ENCODE results near the gene LRIF1.
"Not testable (repeated sequence)": the region's sequence is repeated elsewhere in the genome, so short reads cannot be mapped to it uniquely, and the experiment has no call there.

Gene LRIF1

GRCh38 chr1:110963691-110964454 lies at the start of gene LRIF1:
Gene LRIF1, minus strand, starts transcription at chr1:110963922. Its CDS starts 234 bp downstream, at chr1:110963688.
- DNase-seq (ENCODE audit: low read depth in 3 of 3) = peak; percentile 99 to 100 (median 99)

- no peak for DNase-seq (ENCODE audit: low read depth in 3 of 3)
Measured at GRCh38 chr1:111008031-111008430, 44.3 kb upstream of the LRIF1 start.

GRCh38 chr1:111006556-111006955 lies 42.8 kb upstream of the LRIF1 start:
- DNase-seq (ENCODE audit: low read depth in 3 of 3) = no peak

GRCh38 chr1:110999607-111000006 lies 35.9 kb upstream of the LRIF1 start:
- DNase-seq (ENCODE audit: low read depth in 3 of 3) = not testable (repeated sequence)

- DNase-seq (ENCODE audit: low read depth in 3 of 3) = not testable (repeated sequence)
Measured at GRCh38 chr1:110992329-110992728, 28.6 kb upstream of the LRIF1 start.

- not testable (repeated sequence) for DNase-seq (ENCODE audit: low read depth in 3 of 3)
Measured at GRCh38 chr1:110991295-110991694, 27.6 kb upstream of the LRIF1 start.

GRCh38 chr1:110990541-110990940 lies 26.8 kb upstream of the LRIF1 start:
- DNase-seq (ENCODE audit: low read depth in 3 of 3) = no peak

- DNase-seq (ENCODE audit: low read depth in 3 of 3) = no peak
Measured at GRCh38 chr1:110986407-110986891, 22.7 kb upstream of the LRIF1 start.

GRCh38 chr1:110982320-110982719 lies 18.6 kb upstream of the LRIF1 start:
- no peak for DNase-seq (ENCODE audit: low read depth in 3 of 3)

GRCh38 chr1:110979154-110979553 lies 15.4 kb upstream of the LRIF1 start:
- no peak for DNase-seq (ENCODE audit: low read depth in 3 of 3)

GRCh38 chr1:110976089-110976488 lies 12.4 kb upstream of the LRIF1 start:
- no peak for DNase-seq (ENCODE audit: low read depth in 3 of 3)

- no peak for DNase-seq (ENCODE audit: low read depth in 3 of 3)
Measured at GRCh38 chr1:110975265-110975664, 11.5 kb upstream of the LRIF1 start.

GRCh38 chr1:110967256-110967655 lies 3.5 kb upstream of the LRIF1 start:
- no peak for DNase-seq (ENCODE audit: low read depth in 3 of 3)

GRCh38 chr1:110964455-110964903 lies 757 bp upstream of the LRIF1 start:
- DNase-seq (ENCODE audit: low read depth in 3 of 3) = no peak

- DNase-seq (ENCODE audit: low read depth in 3 of 3) = peak; percentile 22 to 35 (median 30)
Measured at GRCh38 chr1:110962892-110963690, 631 bp downstream of the LRIF1 start.

GRCh38 chr1:110961902-110962301 lies 1.8 kb downstream of the LRIF1 start:
- no peak for DNase-seq (ENCODE audit: low read depth in 3 of 3)

- DNase-seq (ENCODE audit: low read depth in 3 of 3) = no peak
Measured at GRCh38 chr1:110960777-110961420, 2.8 kb downstream of the LRIF1 start.

- no peak for DNase-seq (ENCODE audit: low read depth in 3 of 3)
Measured at GRCh38 chr1:110957798-110958197, 5.9 kb downstream of the LRIF1 start.

GRCh38 chr1:110956586-110956985 lies 7.1 kb downstream of the LRIF1 start:
- DNase-seq (ENCODE audit: low read depth in 3 of 3) = no peak

- DNase-seq (ENCODE audit: low read depth in 3 of 3) = no peak
Measured at GRCh38 chr1:110953031-110953430, 10.7 kb downstream of the LRIF1 start.

- no peak for DNase-seq (ENCODE audit: low read depth in 3 of 3)
Measured at GRCh38 chr1:110952031-110952430, 11.7 kb downstream of the LRIF1 start.

- no peak for DNase-seq (ENCODE audit: low read depth in 3 of 3)
Measured at GRCh38 chr1:110951161-110951560, 12.6 kb downstream of the LRIF1 start.
